Pancreas (tissue), 10 donors: ENCODE data around the gene ME3. TPM values are rescaled to one million over a fixed set of nuclear protein-coding genes. Genes with fewer than 3 reads are reported as not detected.

Source experiments
- ATAC-seq, 4 donors: fragments of 200-7000 bp; cut with Tn5 transposase; one replicate each; pipeline versions ENCODE4 v1.8.0 to v1.9.1; 2020; ENCODE audit warnings: mild to moderate bottlenecking in 4 of 4, moderate library complexity in 4 of 4
- DNase-seq, 6 donors: peaks; one replicate each; pipeline ENCODE4 v3.0.0-alpha.2; 2020
- FAIRE-seq: peaks from 2 replicates; lab custom pipeline; 2012; peaks lifted over from hg19 to GRCh38; lab: Jason Lieb, UNC
- H3K27ac ChIP-seq, 4 donors: fragments of 200-600 bp; sonication (generic); 1 replicate in 3 of 4; 2 replicates in 1 of 4; pipeline versions ENCODE4 v1.5.0 to v1.8.0; 2020
- H3K27me3 ChIP-seq, 4 donors: fragments of 200-600 bp; one replicate each; pipeline ENCODE4 v1.8.0; 2021
- H3K36me3 ChIP-seq, 3 donors: fragments of 200-600 bp; sonication (generic) in 1 of 3; one replicate each; pipeline versions ENCODE4 v1.5.0 to v1.8.0; 2020 to 2021
- H3K4me1 ChIP-seq, 3 donors: fragments of 200-600 bp; one replicate each; pipeline ENCODE4 v1.8.0; 2021
- H3K4me3 ChIP-seq, 4 donors: fragments of 200-600 bp; sonication (generic) in 2 of 4; one replicate each; pipeline versions ENCODE4 v1.5.0 to v1.8.0; 2020 to 2021
- H3K9me3 ChIP-seq, 4 donors: fragments of 200-600 bp; one replicate each; pipeline ENCODE4 v1.8.0; 2021
- WGBS, 2 donors: extraction: QIAGEN DNeasy Blood & Tissue Kit; methylation state at CpG; one replicate each; pipeline ENCODE4 v1.1.7; 2013; 5-methylcytosine and 5-hydroxymethylcytosine counted together
- intact Hi-C, 3 donors: fragments of 100-400 bp; cut with DNase I; formaldehyde crosslinking; loops; one replicate each; pipeline versions ENCODE4 v1.11.1 to v1.14.2; 2022
- polyA plus RNA-seq, 2 donors: library from polyadenylated mRNA; stranded (reverse); fragments of 200-250 nt; gene quantifications; one replicate each; pipeline ENCODE4 v1.2.3, GENCODE V29; 2013
- total RNA-seq, 6 donors: library from RNA; stranded (reverse); fragmentation: NEBNext Ultra II Directional in 4 of 6; extraction: Animal tissue kit (Norgen Biotek cat#: 25700) in 4 of 6; gene quantifications; one replicate each; pipeline versions ENCODE4 v1.2.1 to v1.2.4, GENCODE V29; 2021 to 2023
- TF ChIP-seq, protein P1 (sequence below), 4 donors: fragments of 200-600 bp; sonication (generic) in 3 of 4; IDR thresholded peaks; one replicate each; pipeline versions ENCODE4 v1.5.0 to v1.8.0; 2021; ENCODE audit warnings: antibody characterized with exemption in 4 of 4
- donor health status: healthy with polysubstance abuse.
- donor health status: DM: no; HTN: no; CAD: no; lungs with moderate emphysema.
- donor health status: DM: no; HTN: no; CAD: no.
- donor health status: control.
- donor health status: control.
- donor health status: Bipolar disorder and iron deficiency.
- donor health status: DM: yes; HTN: yes; CAD: no.
- donor health status: DM: no; HTN: no; CAD: no.
- donor health status: DM: no; HTN: no; CAD: no.
- donor health status: DM: yes; HTN: yes; CAD: no.

The ME3 gene
- total and polyA plus RNA-seq, 8 donors: 6.5 to 38.8 (median 13.2) TPM

DNA sequence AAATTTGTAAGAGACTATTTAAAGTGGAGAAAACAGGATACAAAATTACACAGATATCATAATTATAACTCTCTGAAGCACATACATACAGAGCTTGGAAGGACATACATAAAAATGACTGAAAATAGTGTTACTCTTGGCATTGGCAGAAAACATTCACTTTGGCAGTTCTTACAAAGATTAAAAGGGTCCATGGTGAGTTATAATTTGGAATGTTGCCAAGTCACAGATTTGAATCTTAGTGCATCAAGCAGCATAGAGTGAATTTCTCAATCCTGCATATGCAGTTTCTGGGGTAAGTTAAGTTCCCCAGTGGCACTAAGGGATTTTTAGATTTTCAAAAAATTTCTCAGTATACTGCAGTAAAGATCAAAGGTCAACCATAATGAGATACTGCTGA is 181.8 kb downstream of the ME3 start:
- no peak overlapping the region for H3K27ac ChIP-seq
- H3K27me3 ChIP-seq: no peaks in the 10 kb centered on the region
- TF ChIP-seq, protein P1, sequence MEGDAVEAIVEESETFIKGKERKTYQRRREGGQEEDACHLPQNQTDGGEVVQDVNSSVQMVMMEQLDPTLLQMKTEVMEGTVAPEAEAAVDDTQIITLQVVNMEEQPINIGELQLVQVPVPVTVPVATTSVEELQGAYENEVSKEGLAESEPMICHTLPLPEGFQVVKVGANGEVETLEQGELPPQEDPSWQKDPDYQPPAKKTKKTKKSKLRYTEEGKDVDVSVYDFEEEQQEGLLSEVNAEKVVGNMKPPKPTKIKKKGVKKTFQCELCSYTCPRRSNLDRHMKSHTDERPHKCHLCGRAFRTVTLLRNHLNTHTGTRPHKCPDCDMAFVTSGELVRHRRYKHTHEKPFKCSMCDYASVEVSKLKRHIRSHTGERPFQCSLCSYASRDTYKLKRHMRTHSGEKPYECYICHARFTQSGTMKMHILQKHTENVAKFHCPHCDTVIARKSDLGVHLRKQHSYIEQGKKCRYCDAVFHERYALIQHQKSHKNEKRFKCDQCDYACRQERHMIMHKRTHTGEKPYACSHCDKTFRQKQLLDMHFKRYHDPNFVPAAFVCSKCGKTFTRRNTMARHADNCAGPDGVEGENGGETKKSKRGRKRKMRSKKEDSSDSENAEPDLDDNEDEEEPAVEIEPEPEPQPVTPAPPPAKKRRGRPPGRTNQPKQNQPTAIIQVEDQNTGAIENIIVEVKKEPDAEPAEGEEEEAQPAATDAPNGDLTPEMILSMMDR (IDR thresholded peaks at IDR 0.05): no peak
- ATAC-seq: no peak
- intact Hi-C loops: no loop called here
- no peak for DNase-seq
- FAIRE-seq: no peak
- no peaks in the 10 kb centered on the region for H3K4me1 ChIP-seq
- H3K9me3 ChIP-seq: no peaks in the 10 kb centered on the region
- no peaks in the 10 kb centered on the region for H3K36me3 ChIP-seq
- H3K4me3 ChIP-seq: no peak overlapping the region

DNA sequence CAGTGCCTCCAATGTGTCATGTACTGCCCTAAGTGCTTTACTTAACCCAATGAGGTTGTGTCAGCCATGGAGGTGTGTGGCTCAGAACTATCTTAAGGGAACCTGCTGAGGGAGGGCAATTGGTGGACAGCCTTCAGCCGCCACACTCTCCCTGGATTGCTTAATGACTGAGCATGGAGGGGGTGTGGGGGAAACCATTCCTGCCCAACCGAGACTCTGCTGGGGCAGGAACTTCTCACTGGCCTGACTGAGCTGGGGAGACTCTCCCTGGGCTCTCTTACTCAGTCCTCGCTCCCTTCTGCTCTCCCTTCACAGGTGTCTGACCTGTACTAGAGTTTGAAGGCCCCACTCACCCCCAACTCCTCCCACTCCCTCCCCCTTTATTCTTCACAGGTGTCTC is 183.0 kb downstream of the ME3 start:
- intact Hi-C loops: no loop called here
- DNase-seq (no peak), ATAC-seq (no peak), FAIRE-seq (no peak)
- H3K4me3 ChIP-seq: no peak overlapping the region
- 97 to 98% methylated on average over 3 of the region's 3 CpGs for WGBS, 2 donors
- peaks cover 0 to 6% (median 0%) of the 10 kb centered on the region in 3 donors for H3K4me1 ChIP-seq
- H3K36me3 ChIP-seq: no peaks in the 10 kb centered on the region
- H3K27ac ChIP-seq: no peak overlapping the region
- H3K27me3 ChIP-seq: no peaks in the 10 kb centered on the region
- TF ChIP-seq, protein P1 (IDR thresholded peaks at IDR 0.05): no peak
- no peaks in the 10 kb centered on the region for H3K9me3 ChIP-seq

DNA sequence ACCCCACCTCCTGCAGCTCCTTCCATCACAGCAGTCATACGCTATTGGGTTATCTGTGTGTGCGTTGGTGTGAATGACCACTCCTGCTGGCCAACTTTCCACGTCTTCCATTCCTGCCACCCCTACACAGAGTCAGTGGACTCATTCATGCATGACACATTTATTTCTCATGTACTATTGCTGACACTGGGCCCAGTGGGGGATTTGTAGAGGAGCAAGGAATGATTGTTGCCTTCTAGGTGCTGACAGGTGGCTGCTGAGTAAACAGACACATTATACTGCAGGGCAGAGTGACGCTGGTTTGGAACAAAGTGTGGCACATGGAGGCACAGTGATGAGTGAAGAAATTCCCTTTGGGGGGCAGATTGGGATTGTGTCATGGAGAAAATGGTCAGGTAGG is 183.9 kb downstream of the ME3 start:
- H3K4me1 ChIP-seq: peaks cover 0 to 6% (median 0%) of the 10 kb centered on the region in 3 donors
- H3K9me3 ChIP-seq: no peaks in the 10 kb centered on the region
- no peak overlapping the region for H3K27ac ChIP-seq
- TF ChIP-seq, protein P1 (IDR thresholded peaks at IDR 0.05): no peak
- intact Hi-C loops: no loop called here
- FAIRE-seq: no peak
- H3K36me3 ChIP-seq: no peaks in the 10 kb centered on the region
- no peak for ATAC-seq
- H3K27me3 ChIP-seq: no peaks in the 10 kb centered on the region
- no peak overlapping the region for H3K4me3 ChIP-seq
- no peak for DNase-seq
- WGBS, 2 donors: 92 to 97% methylated on average over 4 of the region's 4 CpGs

DNA sequence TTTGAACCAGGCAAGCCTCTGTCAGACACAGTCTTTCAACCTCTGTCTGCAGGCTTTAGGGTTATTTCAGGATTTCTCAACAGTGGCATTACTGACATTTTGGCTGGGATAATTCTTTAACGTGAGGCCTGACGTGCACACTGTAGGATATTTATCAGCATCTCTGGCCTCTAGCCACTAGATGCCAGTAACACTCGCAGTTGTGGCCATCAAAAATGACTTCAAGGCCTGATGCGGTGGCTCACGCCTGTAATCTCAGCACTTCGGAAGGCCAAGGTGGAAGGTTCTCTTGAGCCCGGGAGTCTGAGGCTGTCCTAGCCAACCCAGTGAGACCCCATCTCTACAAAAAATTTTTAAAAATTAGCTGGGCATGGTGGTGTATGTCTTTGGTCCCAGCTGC is 184.7 kb downstream of the ME3 start:
- TF ChIP-seq, protein P1 (IDR thresholded peaks at IDR 0.05): no peak
- no peak overlapping the region for H3K27ac ChIP-seq
- no peaks in the 10 kb centered on the region for H3K27me3 ChIP-seq
- no peaks in the 10 kb centered on the region for H3K9me3 ChIP-seq
- FAIRE-seq (no peak), DNase-seq (no peak), ATAC-seq (no peak)
- H3K36me3 ChIP-seq: no peaks in the 10 kb centered on the region
- peaks cover 0 to 6% (median 0%) of the 10 kb centered on the region in 3 donors for H3K4me1 ChIP-seq
- intact Hi-C loops: no loop called here
- 86 to 88% methylated on average over 7 of the region's 7 CpGs for WGBS, 2 donors
- H3K4me3 ChIP-seq: no peak overlapping the region

DNA sequence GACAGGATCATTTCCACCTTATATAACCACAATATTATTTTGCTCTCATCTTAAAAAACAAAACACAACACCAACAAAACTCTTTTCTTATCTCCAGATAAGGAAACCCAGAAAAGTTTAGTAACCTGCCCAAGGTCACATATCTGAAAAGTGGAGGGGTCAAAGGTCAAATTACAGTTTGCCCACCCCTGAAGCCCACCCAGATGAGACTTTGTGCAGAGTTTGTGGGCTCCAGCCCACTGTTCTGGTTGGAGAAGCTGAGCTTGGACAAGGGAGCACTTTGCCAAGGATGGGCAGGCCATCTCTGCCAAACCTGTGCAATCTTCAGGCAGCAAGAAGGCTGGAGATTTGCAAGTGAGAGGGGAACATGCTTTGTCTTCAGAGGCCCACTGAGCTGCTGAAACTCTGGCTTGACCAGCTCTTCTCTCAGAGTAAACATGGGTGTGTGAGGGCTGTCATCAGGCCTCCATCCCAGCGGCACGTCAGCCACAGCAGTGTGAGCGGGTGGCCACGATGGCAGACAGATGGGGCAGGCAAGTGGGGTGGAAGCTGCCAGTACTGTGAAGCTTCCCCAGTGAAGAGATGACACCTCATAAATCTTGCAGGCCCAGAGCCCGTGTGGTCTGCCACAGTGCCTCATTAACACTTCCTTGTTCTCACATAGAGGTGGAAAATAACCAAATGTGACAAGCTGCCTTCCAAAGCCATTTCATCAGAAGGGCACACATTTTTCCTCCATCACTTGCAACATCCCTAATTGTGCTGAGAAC is 186.0 kb downstream of the ME3 start:
- Histone ChIP-seq H3K27ac (no peak overlapping the region), H3K4me3 (no peak overlapping the region), H3K4me1 (peaks cover 0 to 6% (median 0%) of the 10 kb centered on the region in 3 donors), H3K9me3 (no peaks in the 10 kb centered on the region), H3K27me3 (no peaks in the 10 kb centered on the region), H3K36me3 (no peaks in the 10 kb centered on the region)
- TF ChIP-seq, protein P1 (IDR thresholded peaks at IDR 0.05): no peak
- FAIRE-seq (no peak), DNase-seq (no peak), ATAC-seq (peak in 3 of 4 donors; percentile 25 to 44 (median 28))
- 84 to 86% methylated on average over 5 of the region's 5 CpGs for WGBS, 2 donors
- intact Hi-C loops: no loop called here
